ENCODE data around the gene EVC2. TPM values are rescaled to one million over a fixed set of nuclear protein-coding genes. Genes with fewer than 3 reads are reported as not detected.

The EVC2 gene
- total and polyA plus RNA-seq, 4 experiments from 2014 or later = 0.31 to 3.3 (median 2.0) TPM

- H3K4me1 ChIP-seq (ENCODE audit: insufficient read depth, low read length) = peaks cover 5% of the 10 kb centered on the region
- Mint-ChIP-seq H3K36me3 (peaks cover 0 to 2% of the 10 kb centered on the region in 2 donors), H3K4me3 (peak within 1 kb of the TSS; percentile 71 to 90 (median 84)), H3K9me3 (peaks cover 0 to 19% (median 15%) of the 10 kb centered on the region in 8 donors), H3K4me1 (peaks cover 14 to 42% (median 24%) of the 10 kb centered on the region in 4 donors), H3K27ac (peak within 1 kb of the TSS in 6 of 7 donors; percentile 29 to 85 (median 48)), H3K27me3 (peaks cover 11 to 34% of the 10 kb centered on the region in 2 donors)
- ChIA-PET POLR2A (ENCODE audit: partially characterized antibody) (no interaction called here), CTCF (ENCODE audit: partially characterized antibody) (no interaction called here)
- H3K27me3 ChIP-seq (ENCODE audit: insufficient read depth, low read length) = peaks cover 4% of the 10 kb centered on the region
- no peaks in the 10 kb centered on the region for H3K9me3 ChIP-seq (ENCODE audit: control insufficient read depth in 1 of 2, low read length in 2 of 2)
- no peak within 1 kb of the TSS for H3K4me3 ChIP-seq (ENCODE audit: low read length in 2 of 2)
- H3K36me3 ChIP-seq (ENCODE audit: insufficient read depth, low read length) = no peaks in the 10 kb centered on the region
- DNase-seq = peak in 1 of 5 donors; percentile 8
- no peak within 1 kb of the TSS for H3K27ac ChIP-seq (ENCODE audit: low read depth, low read length)
- intact Hi-C loops (cut with micrococcal nuclease) = no loop called here
Measured at GRCh38 chr4:5710961-5711478, 2.7 kb upstream of the EVC2 start, which contains the start of gene EVC. Gene EVC, plus strand, starts transcription at chr4:5711201. Its CDS starts 180 bp downstream, at chr4:5711381.

- no peaks in the 10 kb centered on the region for H3K36me3 ChIP-seq (ENCODE audit: insufficient read depth, low read length)
- H3K27me3 ChIP-seq (ENCODE audit: insufficient read depth, low read length) = peaks cover 4% of the 10 kb centered on the region
- H3K9me3 Mint-ChIP-seq = peaks cover 0 to 18% (median 13%) of the 10 kb centered on the region in 8 donors
- peaks cover 14 to 47% (median 27%) of the 10 kb centered on the region in 4 donors for H3K4me1 Mint-ChIP-seq
- H3K4me1 ChIP-seq (ENCODE audit: insufficient read depth, low read length) = peaks cover 5% of the 10 kb centered on the region
- ChIA-PET CTCF (ENCODE audit: partially characterized antibody) (interaction anchor here (0.6 kb wide), 1 partner anchor 270 kb away, joined by 3 read pairs; no protein-coding TSS in a partner anchor), POLR2A (ENCODE audit: partially characterized antibody) (no interaction called here)
- DNase-seq = no peak
- H3K4me3 Mint-ChIP-seq = peak overlapping the region; percentile 71 to 90 (median 84)
- H3K9me3 ChIP-seq (ENCODE audit: control insufficient read depth in 1 of 2, low read length in 2 of 2) = no peaks in the 10 kb centered on the region
- H3K36me3 Mint-ChIP-seq = peaks cover 0 to 2% of the 10 kb centered on the region in 2 donors
- peak overlapping the region in 6 of 7 donors; percentile 22 to 85 (median 40) for H3K27ac Mint-ChIP-seq
- H3K27me3 Mint-ChIP-seq = peaks cover 11 to 34% of the 10 kb centered on the region in 2 donors
- intact Hi-C loops (cut with micrococcal nuclease) = no loop called here
- no peak overlapping the region for H3K4me3 ChIP-seq (ENCODE audit: low read length in 2 of 2)
- no peak overlapping the region for H3K27ac ChIP-seq (ENCODE audit: low read depth, low read length)
Measured at GRCh38 chr4:5710065-5710960, 2.0 kb upstream of the EVC2 start.

GRCh38 chr4:5709207-5709575 is 832 bp upstream of the EVC2 start:
- no peak overlapping the region for H3K27ac Mint-ChIP-seq
- H3K27me3 Mint-ChIP-seq = peaks cover 11 to 32% of the 10 kb centered on the region in 2 donors
- Histone ChIP-seq H3K27me3 (ENCODE audit: insufficient read depth, low read length) (peaks cover 4% of the 10 kb centered on the region), H3K4me1 (ENCODE audit: insufficient read depth, low read length) (peaks cover 5% of the 10 kb centered on the region), H3K36me3 (ENCODE audit: insufficient read depth, low read length) (no peaks in the 10 kb centered on the region), H3K4me3 (ENCODE audit: low read length in 2 of 2) (no peak overlapping the region), H3K27ac (ENCODE audit: low read depth, low read length) (no peak overlapping the region), H3K9me3 (ENCODE audit: control insufficient read depth in 1 of 2, low read length in 2 of 2) (no peaks in the 10 kb centered on the region)
- H3K36me3 Mint-ChIP-seq = peaks cover 0 to 2% of the 10 kb centered on the region in 2 donors
- intact Hi-C loops (cut with micrococcal nuclease) = no loop called here
- ChIA-PET POLR2A (ENCODE audit: partially characterized antibody) (no interaction called here), CTCF (ENCODE audit: partially characterized antibody) (no interaction called here)
- no peak for DNase-seq
- peaks cover 0 to 9% (median 4%) of the 10 kb centered on the region in 8 donors for H3K9me3 Mint-ChIP-seq
- peaks cover 14 to 47% (median 27%) of the 10 kb centered on the region in 4 donors for H3K4me1 Mint-ChIP-seq
- H3K4me3 Mint-ChIP-seq = peak overlapping the region in 1 of 8 donors; percentile 36

- Mint-ChIP-seq H3K4me1 (peaks cover 14 to 47% (median 27%) of the 10 kb centered on the region in 4 donors), H3K27me3 (peaks cover 11 to 30% of the 10 kb centered on the region in 2 donors), H3K9me3 (peaks cover 0 to 8% (median 3%) of the 10 kb centered on the region in 8 donors), H3K27ac (peak overlapping the region in 1 of 7 donors; percentile 10), H3K36me3 (peaks cover 0 to 2% of the 10 kb centered on the region in 2 donors), H3K4me3 (peak overlapping the region; percentile 9 to 79 (median 60))
- ChIA-PET CTCF (ENCODE audit: partially characterized antibody) (no interaction called here), POLR2A (ENCODE audit: partially characterized antibody) (interaction anchor here (0.5 kb wide), 1 partner anchor 13 kb away, joined by 3 read pairs; no protein-coding TSS in a partner anchor)
- DNase-seq = no peak
- Histone ChIP-seq H3K9me3 (ENCODE audit: control insufficient read depth in 1 of 2, low read length in 2 of 2) (no peaks in the 10 kb centered on the region), H3K27me3 (ENCODE audit: insufficient read depth, low read length) (peaks cover 4% of the 10 kb centered on the region), H3K4me3 (ENCODE audit: low read length in 2 of 2) (peak overlapping the region in 1 of 2 donors; percentile 11), H3K36me3 (ENCODE audit: insufficient read depth, low read length) (no peaks in the 10 kb centered on the region), H3K27ac (ENCODE audit: low read depth, low read length) (no peak overlapping the region), H3K4me1 (ENCODE audit: insufficient read depth, low read length) (peaks cover 5% of the 10 kb centered on the region)
- intact Hi-C loops (cut with micrococcal nuclease) = no loop called here
Measured at GRCh38 chr4:5707778-5708448, 446 bp downstream of the EVC2 start.

GRCh38 chr4:5707366-5707765 is 993 bp downstream of the EVC2 start:
- POLR2A ChIA-PET (ENCODE audit: partially characterized antibody) = no interaction called here
- Mint-ChIP-seq H3K27ac (peak overlapping the region in 2 of 7 donors; percentile 27 to 68), H3K4me1 (peaks cover 11 to 42% (median 25%) of the 10 kb centered on the region in 4 donors), H3K4me3 (peak overlapping the region in 6 of 8 donors; percentile 35 to 79 (median 60)), H3K9me3 (peaks cover 0 to 8% (median 3%) of the 10 kb centered on the region in 8 donors), H3K36me3 (peaks cover 0 to 2% of the 10 kb centered on the region in 2 donors), H3K27me3 (peaks cover 11 to 26% of the 10 kb centered on the region in 2 donors)
- intact Hi-C loops (cut with micrococcal nuclease) = no loop called here
- CTCF ChIA-PET (ENCODE audit: partially characterized antibody) = no interaction called here
- Histone ChIP-seq H3K4me3 (ENCODE audit: low read length in 2 of 2) (peak overlapping the region in 1 of 2 donors; percentile 11), H3K27ac (ENCODE audit: low read depth, low read length) (no peak overlapping the region), H3K9me3 (ENCODE audit: control insufficient read depth in 1 of 2, low read length in 2 of 2) (no peaks in the 10 kb centered on the region), H3K36me3 (ENCODE audit: insufficient read depth, low read length) (no peaks in the 10 kb centered on the region), H3K27me3 (ENCODE audit: insufficient read depth, low read length) (peaks cover 4% of the 10 kb centered on the region), H3K4me1 (ENCODE audit: insufficient read depth, low read length) (peaks cover 5% of the 10 kb centered on the region)
- no peak for DNase-seq

GRCh38 chr4:5706486-5707290 is 1.7 kb downstream of the EVC2 start:
- no peak overlapping the region for H3K27ac ChIP-seq (ENCODE audit: low read depth, low read length)
- no peak overlapping the region for H3K4me3 ChIP-seq (ENCODE audit: low read length in 2 of 2)
- H3K27me3 Mint-ChIP-seq = peaks cover 8 to 25% of the 10 kb centered on the region in 2 donors
- H3K36me3 ChIP-seq (ENCODE audit: insufficient read depth, low read length) = no peaks in the 10 kb centered on the region
- CTCF ChIA-PET (ENCODE audit: partially characterized antibody) = no interaction called here
- H3K36me3 Mint-ChIP-seq = peaks cover 0 to 2% of the 10 kb centered on the region in 2 donors
- H3K9me3 ChIP-seq (ENCODE audit: control insufficient read depth in 1 of 2, low read length in 2 of 2) = no peaks in the 10 kb centered on the region
- peaks cover 9 to 35% (median 20%) of the 10 kb centered on the region in 4 donors for H3K4me1 Mint-ChIP-seq
- intact Hi-C loops (cut with micrococcal nuclease) = no loop called here
- peaks cover 5% of the 10 kb centered on the region for H3K4me1 ChIP-seq (ENCODE audit: insufficient read depth, low read length)
- H3K9me3 Mint-ChIP-seq = peaks cover 0 to 13% (median 3%) of the 10 kb centered on the region in 8 donors
- no peak for DNase-seq
- peaks cover 4% of the 10 kb centered on the region for H3K27me3 ChIP-seq (ENCODE audit: insufficient read depth, low read length)
- H3K4me3 Mint-ChIP-seq = peak overlapping the region in 3 of 8 donors; percentile 24 to 79 (median 70)
- POLR2A ChIA-PET (ENCODE audit: partially characterized antibody) = no interaction called here
- H3K27ac Mint-ChIP-seq = peak overlapping the region in 1 of 7 donors; percentile 5

All from CD4-positive, alpha-beta memory T cell (primary cell).